Measurements from ENCODE around the gene FOXO3.

DNA sequence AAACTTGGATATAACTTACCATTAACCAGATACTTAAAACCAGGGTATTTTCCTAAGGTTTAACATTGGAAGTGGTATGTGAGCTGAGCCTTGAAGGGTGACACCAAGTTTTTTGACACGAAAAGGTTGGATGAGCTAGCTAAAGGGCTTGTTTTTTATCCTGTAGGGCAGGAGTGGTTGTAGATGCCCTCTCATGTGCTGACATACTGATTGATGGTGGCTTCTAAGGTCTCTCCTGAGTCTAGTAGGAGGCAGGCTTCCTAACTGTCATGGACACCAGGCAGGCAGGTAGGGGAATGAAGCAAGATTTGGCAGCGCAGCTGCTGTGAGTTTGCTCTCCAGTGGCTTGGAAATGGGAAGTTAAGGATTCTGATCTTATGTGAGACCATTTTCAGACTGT lies 66.1 kb downstream of the FOXO3 start:
- TF ChIP-seq POLR2A (IDR thresholded peaks at IDR 0.05) = no peak
- TF ChIP-seq, protein P1, sequence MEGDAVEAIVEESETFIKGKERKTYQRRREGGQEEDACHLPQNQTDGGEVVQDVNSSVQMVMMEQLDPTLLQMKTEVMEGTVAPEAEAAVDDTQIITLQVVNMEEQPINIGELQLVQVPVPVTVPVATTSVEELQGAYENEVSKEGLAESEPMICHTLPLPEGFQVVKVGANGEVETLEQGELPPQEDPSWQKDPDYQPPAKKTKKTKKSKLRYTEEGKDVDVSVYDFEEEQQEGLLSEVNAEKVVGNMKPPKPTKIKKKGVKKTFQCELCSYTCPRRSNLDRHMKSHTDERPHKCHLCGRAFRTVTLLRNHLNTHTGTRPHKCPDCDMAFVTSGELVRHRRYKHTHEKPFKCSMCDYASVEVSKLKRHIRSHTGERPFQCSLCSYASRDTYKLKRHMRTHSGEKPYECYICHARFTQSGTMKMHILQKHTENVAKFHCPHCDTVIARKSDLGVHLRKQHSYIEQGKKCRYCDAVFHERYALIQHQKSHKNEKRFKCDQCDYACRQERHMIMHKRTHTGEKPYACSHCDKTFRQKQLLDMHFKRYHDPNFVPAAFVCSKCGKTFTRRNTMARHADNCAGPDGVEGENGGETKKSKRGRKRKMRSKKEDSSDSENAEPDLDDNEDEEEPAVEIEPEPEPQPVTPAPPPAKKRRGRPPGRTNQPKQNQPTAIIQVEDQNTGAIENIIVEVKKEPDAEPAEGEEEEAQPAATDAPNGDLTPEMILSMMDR (IDR thresholded peaks at IDR 0.05) = no peak

Measured in breast epithelium (tissue), 3 donors.